ENCODE measurements around the gene CEBPG.

The CEBPG gene

DNA sequence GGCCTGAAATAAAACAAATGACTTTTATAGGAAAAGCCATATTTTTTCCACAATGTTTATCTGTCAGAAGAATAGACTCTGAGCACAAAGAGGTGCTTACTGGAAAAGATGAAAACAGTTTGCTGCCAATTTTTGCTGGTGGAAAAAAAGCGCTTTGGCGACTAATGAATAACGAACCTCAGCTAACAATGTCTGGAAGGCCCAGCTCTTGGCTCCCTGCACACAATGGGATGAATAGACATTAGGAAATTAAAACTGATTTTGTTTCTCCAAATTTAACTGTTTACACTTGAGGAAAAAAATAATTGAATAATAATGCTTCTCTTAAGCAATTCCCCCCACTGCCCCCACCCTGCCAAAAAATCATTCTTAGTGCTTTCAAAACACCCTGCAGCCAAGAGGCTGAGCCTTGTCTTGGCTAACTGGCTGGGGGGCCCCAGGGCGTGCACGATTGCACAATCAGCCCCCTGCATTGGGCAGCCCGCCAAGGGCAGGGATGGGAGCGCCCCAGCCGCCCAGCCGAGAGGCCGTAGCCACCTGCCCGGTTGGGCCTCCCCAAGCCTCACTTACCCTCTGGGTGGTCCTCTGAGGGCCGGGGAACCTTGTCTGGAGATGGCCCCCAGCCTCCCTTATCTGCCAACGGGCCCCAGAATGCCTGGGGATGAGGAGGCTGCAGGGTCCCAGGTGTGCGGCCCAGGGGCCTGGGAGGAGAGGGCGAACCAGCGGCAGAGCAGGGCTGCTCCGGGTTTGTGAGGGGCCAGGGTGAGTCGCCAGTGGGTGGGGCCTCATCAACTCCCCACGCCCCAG lies 16.8 kb downstream of the CEBPG start:
- peak; percentile 49 for DNase-seq (ENCODE audit: low spot score)
- no peak for ATAC-seq (ENCODE audit: low read depth)
- no peak overlapping the region for H3K4me3 ChIP-seq (ENCODE audit: severe bottlenecking)
- H3K9me3 ChIP-seq (ENCODE audit: severe bottlenecking): no peaks in the 10 kb centered on the region
- no peak for TF ChIP-seq CTCF (IDR thresholded peaks at IDR 0.05; ENCODE audit: poor library complexity, severe bottlenecking)
- no peak overlapping the region for H3K27ac ChIP-seq (ENCODE audit: poor library complexity, severe bottlenecking)
- H3K4me1 ChIP-seq (ENCODE audit: insufficient read depth, poor library complexity, severe bottlenecking): peaks cover 18% of the 10 kb centered on the region
- H3K27me3 ChIP-seq (ENCODE audit: insufficient read depth, poor library complexity, severe bottlenecking): no peaks in the 10 kb centered on the region
- peaks cover 12% of the 10 kb centered on the region for H3K36me3 ChIP-seq (ENCODE audit: low read depth)

GRCh38 chr19:33390908-33391630 lies 17.6 kb downstream of the CEBPG start:
- TF ChIP-seq CTCF (IDR thresholded peaks at IDR 0.05; ENCODE audit: poor library complexity, severe bottlenecking): no peak
- Histone ChIP-seq H3K4me1 (ENCODE audit: insufficient read depth, poor library complexity, severe bottlenecking) (peaks cover 18% of the 10 kb centered on the region), H3K27ac (ENCODE audit: poor library complexity, severe bottlenecking) (no peak overlapping the region), H3K36me3 (ENCODE audit: low read depth) (peaks cover 5% of the 10 kb centered on the region), H3K9me3 (ENCODE audit: severe bottlenecking) (no peaks in the 10 kb centered on the region), H3K27me3 (ENCODE audit: insufficient read depth, poor library complexity, severe bottlenecking) (no peaks in the 10 kb centered on the region), H3K4me3 (ENCODE audit: severe bottlenecking) (no peak overlapping the region)
- DNase-seq (ENCODE audit: low spot score): peak; percentile 57
- ATAC-seq (ENCODE audit: low read depth): no peak

DNA sequence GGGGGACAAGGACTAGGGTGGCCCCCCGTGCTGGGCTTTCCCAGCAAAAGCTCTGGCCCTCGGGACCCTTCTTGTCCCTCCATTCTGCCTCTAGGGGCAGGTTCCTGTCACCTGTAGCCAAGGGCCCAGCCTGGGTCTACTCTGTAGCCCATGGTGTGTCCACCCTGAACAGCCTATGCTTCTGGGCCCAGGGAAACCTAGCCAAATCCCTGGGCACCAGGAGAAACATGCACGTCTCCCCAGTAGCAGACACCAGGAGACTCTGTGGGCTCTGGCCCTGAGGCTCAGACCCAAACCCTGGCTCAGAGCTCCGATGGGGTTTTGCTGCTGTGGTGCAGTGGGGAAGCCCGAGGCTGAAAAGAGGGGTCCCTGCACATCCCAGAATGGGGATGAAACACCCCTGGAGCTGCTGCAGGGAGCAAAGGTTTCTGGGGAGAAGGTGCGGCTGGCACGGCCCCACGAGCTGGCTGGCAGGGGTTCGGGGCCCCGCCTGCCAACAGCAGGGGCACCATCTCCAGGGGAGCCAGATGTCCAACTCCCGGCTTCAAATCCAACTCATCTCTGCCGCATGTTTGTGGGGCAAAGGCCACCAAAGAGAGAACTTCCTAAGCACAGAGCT lies 18.2 kb downstream of the CEBPG start:
- Histone ChIP-seq H3K4me3 (ENCODE audit: severe bottlenecking) (no peak overlapping the region), H3K36me3 (ENCODE audit: low read depth) (peaks cover 4% of the 10 kb centered on the region; the same call in 1 of the 2 replicates), H3K9me3 (ENCODE audit: severe bottlenecking) (no peaks in the 10 kb centered on the region), H3K27me3 (ENCODE audit: insufficient read depth, poor library complexity, severe bottlenecking) (no peaks in the 10 kb centered on the region), H3K4me1 (ENCODE audit: insufficient read depth, poor library complexity, severe bottlenecking) (peaks cover 18% of the 10 kb centered on the region), H3K27ac (ENCODE audit: poor library complexity, severe bottlenecking) (no peak overlapping the region)
- no peak for TF ChIP-seq CTCF (IDR thresholded peaks at IDR 0.05; ENCODE audit: poor library complexity, severe bottlenecking)
- ATAC-seq (ENCODE audit: low read depth): no peak
- peak; percentile 41 for DNase-seq (ENCODE audit: low spot score)

DNA sequence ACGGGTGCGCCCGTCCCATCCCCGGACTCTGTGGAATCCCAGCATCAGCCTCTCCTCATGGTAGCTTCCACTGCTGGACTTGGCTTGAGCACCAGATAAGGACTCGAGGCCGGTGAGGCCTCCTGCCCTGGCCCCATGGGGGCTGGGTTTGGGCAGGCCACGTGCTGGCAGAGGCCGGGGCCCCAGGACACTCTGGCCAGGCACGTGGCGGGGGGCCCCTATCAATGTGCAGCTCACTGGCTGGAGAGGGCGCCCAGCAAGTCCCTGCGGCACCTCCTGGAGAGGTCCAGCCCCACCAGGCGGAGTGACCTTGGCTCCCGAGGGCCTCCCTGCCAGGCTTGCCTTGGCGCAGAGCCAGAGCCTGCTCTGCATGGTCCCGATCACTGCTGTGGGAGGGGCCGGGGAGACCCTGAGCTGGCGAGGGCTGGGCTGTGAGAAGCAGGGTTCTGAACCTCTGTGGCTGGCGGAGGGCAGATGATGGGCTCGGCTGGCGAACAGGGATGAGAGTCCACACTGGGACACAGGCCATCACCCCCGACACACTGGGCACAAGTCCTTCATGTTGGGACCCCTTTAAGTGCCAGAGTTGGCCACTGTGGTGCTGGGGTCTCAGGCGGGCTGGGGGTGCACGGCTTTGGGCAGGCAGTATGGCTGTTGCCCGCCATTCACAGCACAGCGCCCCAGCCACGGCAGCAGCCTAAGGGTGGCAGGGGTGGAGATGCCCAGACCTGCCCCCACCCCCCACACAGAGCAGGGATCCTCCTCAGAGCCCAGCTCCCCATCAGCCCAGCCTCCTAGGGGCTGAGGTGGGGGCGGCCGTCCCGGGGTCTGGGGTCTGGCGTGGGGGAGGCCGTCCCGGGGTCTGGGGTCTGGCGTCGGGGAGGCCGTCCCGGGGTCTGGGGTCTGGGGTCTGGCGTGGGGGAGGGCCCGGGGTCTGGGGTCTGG lies 19.1 kb downstream of the CEBPG start:
- peak; percentile 62 for DNase-seq (ENCODE audit: low spot score)
- no peak for ATAC-seq (ENCODE audit: low read depth)
- H3K4me1 ChIP-seq (ENCODE audit: insufficient read depth, poor library complexity, severe bottlenecking): peaks cover 18% of the 10 kb centered on the region

More for the DNA sequence above, 19.1 kb downstream of the CEBPG start:
- TF ChIP-seq CTCF (IDR thresholded peaks at IDR 0.05; ENCODE audit: poor library complexity, severe bottlenecking): no peak
- Histone ChIP-seq H3K27me3 (ENCODE audit: insufficient read depth, poor library complexity, severe bottlenecking) (no peaks in the 10 kb centered on the region), H3K4me3 (ENCODE audit: severe bottlenecking) (no peak overlapping the region), H3K9me3 (ENCODE audit: severe bottlenecking) (no peaks in the 10 kb centered on the region), H3K36me3 (ENCODE audit: low read depth) (no peaks in the 10 kb centered on the region), H3K27ac (ENCODE audit: poor library complexity, severe bottlenecking) (no peak overlapping the region)

Measured in RWPE2 (cell line).